ENCODE measurements around the gene CAPZB.
"Not testable (repeated sequence)": the region's sequence is repeated elsewhere in the genome, so short reads cannot be mapped to it uniquely, and the experiment has no call there.

CAPZB gene

GRCh38 chr1:19525607-19526545, 40.5 kb upstream of the CAPZB start:
- DNase-seq (ENCODE audit: low spot score), result no peak
- in situ Hi-C loops (cut with MboI; ENCODE audit: low pct_unique_long_range_greater_than_20kb, low sequenced_read_pairs, unreplicated experiment), result no loop called here
- TF ChIP-seq CTCF (IDR thresholded peaks at IDR 0.05; ENCODE audit: extremely low read depth, insufficient read depth, missing control alignments), result no peak

GRCh38 chr1:19524791-19525190, 39.5 kb upstream of the CAPZB start:
- no peak for DNase-seq (ENCODE audit: low spot score)
- TF ChIP-seq CTCF (IDR thresholded peaks at IDR 0.05; ENCODE audit: extremely low read depth, insufficient read depth, missing control alignments), result no peak
- in situ Hi-C loops (cut with MboI; ENCODE audit: low pct_unique_long_range_greater_than_20kb, low sequenced_read_pairs, unreplicated experiment), result no loop called here

- in situ Hi-C loops (cut with MboI; ENCODE audit: low pct_unique_long_range_greater_than_20kb, low sequenced_read_pairs, unreplicated experiment); DNase-seq (ENCODE audit: low spot score): not testable (repeated sequence)
Measured at GRCh38 chr1:19522570-19522969, 37.2 kb upstream of the CAPZB start.

GRCh38 chr1:19521411-19521810, 36.1 kb upstream of the CAPZB start:
- no peak for DNase-seq (ENCODE audit: low spot score)
- in situ Hi-C loops (cut with MboI; ENCODE audit: low pct_unique_long_range_greater_than_20kb, low sequenced_read_pairs, unreplicated experiment), result no loop called here
- TF ChIP-seq CTCF (IDR thresholded peaks at IDR 0.05; ENCODE audit: extremely low read depth, insufficient read depth, missing control alignments), result no peak

GRCh38 chr1:19517017-19517416, 31.7 kb upstream of the CAPZB start:
- no peak for TF ChIP-seq CTCF (IDR thresholded peaks at IDR 0.05; ENCODE audit: extremely low read depth, insufficient read depth, missing control alignments)
- in situ Hi-C loops (cut with MboI; ENCODE audit: low pct_unique_long_range_greater_than_20kb, low sequenced_read_pairs, unreplicated experiment), result no loop called here
- DNase-seq (ENCODE audit: low spot score), result no peak

- TF ChIP-seq CTCF (IDR thresholded peaks at IDR 0.05; ENCODE audit: extremely low read depth, insufficient read depth, missing control alignments), result no peak
- no peak for DNase-seq (ENCODE audit: low spot score)
Measured at GRCh38 chr1:19515201-19515600, 29.9 kb upstream of the CAPZB start.

GRCh38 chr1:19514391-19514831, 29.1 kb upstream of the CAPZB start:
- no peak for TF ChIP-seq CTCF (IDR thresholded peaks at IDR 0.05; ENCODE audit: extremely low read depth, insufficient read depth, missing control alignments)
- in situ Hi-C loops (cut with MboI; ENCODE audit: low pct_unique_long_range_greater_than_20kb, low sequenced_read_pairs, unreplicated experiment), result no loop called here
- no peak for DNase-seq (ENCODE audit: low spot score)

More at GRCh38 chr1:19515201-19515600, 29.9 kb upstream of the CAPZB start:
- in situ Hi-C loops (cut with MboI; ENCODE audit: low pct_unique_long_range_greater_than_20kb, low sequenced_read_pairs, unreplicated experiment), result no loop called here

All from GM13977 (cell line).